Thoracic aorta endothelial cell (primary cell): Measurements from ENCODE around the gene ADAMTS12. TPM values are rescaled to one million over a fixed set of nuclear protein-coding genes. Genes with fewer than 3 reads are reported as not detected.

Source experiments
- small RNA-seq: library from RNA; depleted of rRNA; stranded (forward); fragments of <200 nt; gene quantifications from one replicate; pipeline ENCODE3, GENCODE V24; 2012
- total RNA-seq: library from RNA; depleted of rRNA; stranded (reverse); fragments of >200 nt; gene quantifications from 2 replicates; pipeline ENCODE4 v1.2.3, GENCODE V29; 2012

The ADAMTS12 gene, protein sequence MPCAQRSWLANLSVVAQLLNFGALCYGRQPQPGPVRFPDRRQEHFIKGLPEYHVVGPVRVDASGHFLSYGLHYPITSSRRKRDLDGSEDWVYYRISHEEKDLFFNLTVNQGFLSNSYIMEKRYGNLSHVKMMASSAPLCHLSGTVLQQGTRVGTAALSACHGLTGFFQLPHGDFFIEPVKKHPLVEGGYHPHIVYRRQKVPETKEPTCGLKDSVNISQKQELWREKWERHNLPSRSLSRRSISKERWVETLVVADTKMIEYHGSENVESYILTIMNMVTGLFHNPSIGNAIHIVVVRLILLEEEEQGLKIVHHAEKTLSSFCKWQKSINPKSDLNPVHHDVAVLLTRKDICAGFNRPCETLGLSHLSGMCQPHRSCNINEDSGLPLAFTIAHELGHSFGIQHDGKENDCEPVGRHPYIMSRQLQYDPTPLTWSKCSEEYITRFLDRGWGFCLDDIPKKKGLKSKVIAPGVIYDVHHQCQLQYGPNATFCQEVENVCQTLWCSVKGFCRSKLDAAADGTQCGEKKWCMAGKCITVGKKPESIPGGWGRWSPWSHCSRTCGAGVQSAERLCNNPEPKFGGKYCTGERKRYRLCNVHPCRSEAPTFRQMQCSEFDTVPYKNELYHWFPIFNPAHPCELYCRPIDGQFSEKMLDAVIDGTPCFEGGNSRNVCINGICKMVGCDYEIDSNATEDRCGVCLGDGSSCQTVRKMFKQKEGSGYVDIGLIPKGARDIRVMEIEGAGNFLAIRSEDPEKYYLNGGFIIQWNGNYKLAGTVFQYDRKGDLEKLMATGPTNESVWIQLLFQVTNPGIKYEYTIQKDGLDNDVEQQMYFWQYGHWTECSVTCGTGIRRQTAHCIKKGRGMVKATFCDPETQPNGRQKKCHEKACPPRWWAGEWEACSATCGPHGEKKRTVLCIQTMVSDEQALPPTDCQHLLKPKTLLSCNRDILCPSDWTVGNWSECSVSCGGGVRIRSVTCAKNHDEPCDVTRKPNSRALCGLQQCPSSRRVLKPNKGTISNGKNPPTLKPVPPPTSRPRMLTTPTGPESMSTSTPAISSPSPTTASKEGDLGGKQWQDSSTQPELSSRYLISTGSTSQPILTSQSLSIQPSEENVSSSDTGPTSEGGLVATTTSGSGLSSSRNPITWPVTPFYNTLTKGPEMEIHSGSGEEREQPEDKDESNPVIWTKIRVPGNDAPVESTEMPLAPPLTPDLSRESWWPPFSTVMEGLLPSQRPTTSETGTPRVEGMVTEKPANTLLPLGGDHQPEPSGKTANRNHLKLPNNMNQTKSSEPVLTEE (N-terminal part only)
- under 0.01 and 0.27 TPM in 2 replicates for total RNA-seq

GRCh38 chr5:33891788-33892619, at the start of gene ADAMTS12:
Gene ADAMTS12, minus strand, starts transcription at chr5:33891990. Its CDS starts 134 bp downstream, at chr5:33891856.

GRCh38 chr5:33936381-33937016, 44.7 kb upstream of the ADAMTS12 start, which contains the start of gene RXFP3:
Gene RXFP3, plus strand, starts transcription at chr5:33936386. Its CDS starts 355 bp downstream, at chr5:33936741.

Small RNA genes lying within 50 kb of the gene (small RNA-seq; reads per million reads assigned to genes)
- gene RNU6-923P: not detected

Other genes starting within 250 kb of the ADAMTS12 start
- not detected in 2 replicates for gene RXFP3, start 44.4 kb upstream of the ADAMTS12 start, total RNA-seq
- not detected in 2 replicates for gene SLC45A2, start 92.7 kb upstream of the ADAMTS12 start, total RNA-seq
- 9.0 and 12.0 TPM in 2 replicates for gene AMACR, start 116.1 kb upstream of the ADAMTS12 start, total RNA-seq
- gene C1QTNF3, start 151.2 kb upstream of the ADAMTS12 start, total RNA-seq: 0.57 and 0.80 TPM in 2 replicates